Omental fat pad (tissue), 4 donors: ENCODE results near the gene AQP4. TPM values are rescaled to one million over a fixed set of nuclear protein-coding genes. Genes with fewer than 3 reads are reported as not detected.

Experiments
- ATAC-seq: fragments of 150-250 bp; one replicate; pipeline ENCODE4 v1.9.1; 2016; ENCODE audit warnings: mild to moderate bottlenecking, moderate library complexity; ENCODE audit not compliant: low FRiP score
- DNase-seq: peaks from one replicate; pipeline ENCODE4 v3.0.0-alpha.2; 2019; ENCODE audit warnings: low spot score
- CTCF ChIP-seq, 3 donors: fragments of 450-650 bp; IDR thresholded peaks; one replicate each; pipeline ENCODE4 v1.5.1; 2016 to 2017; ENCODE audit warnings: antibody characterized with exemption in 3 of 3, mild to moderate bottlenecking in 3 of 3, moderate library complexity in 2 of 3
- total RNA-seq, 4 donors: library from RNA; depleted of rRNA; stranded (reverse); fragments of >200 nt; gene quantifications; one replicate each; pipeline ENCODE4 v1.1.0, GENCODE V29; 2016

The AQP4 gene
- total RNA-seq, result not detected

- ATAC-seq (no peak), DNase-seq (no peak)
- TF ChIP-seq CTCF (IDR thresholded peaks at IDR 0.05), result no peak
Observed at GRCh38 chr18:26865557-26865956, at the start of gene AQP4. AQP4 (minus strand) TSS chr18:26865707; CDS start chr18:26865689, 18 bp downstream.

- ATAC-seq, result no peak
- TF ChIP-seq CTCF (IDR thresholded peaks at IDR 0.05), result no peak
- no peak for DNase-seq
Observed at GRCh38 chr18:26911840-26912239, 46.3 kb upstream of the AQP4 start.

GRCh38 chr18:26909599-26910290, 44.2 kb upstream of the AQP4 start:
- ATAC-seq (no peak), DNase-seq (no peak)
- no peak for TF ChIP-seq CTCF (IDR thresholded peaks at IDR 0.05)

- TF ChIP-seq CTCF (IDR thresholded peaks at IDR 0.05), result no peak
- DNase-seq, result no peak
- ATAC-seq, result no peak
Observed at GRCh38 chr18:26908906-26909305, 43.4 kb upstream of the AQP4 start.

- no peak for ATAC-seq
- no peak for DNase-seq
- TF ChIP-seq CTCF (IDR thresholded peaks at IDR 0.05), result no peak
Observed at GRCh38 chr18:26902291-26902690, 36.8 kb upstream of the AQP4 start.

- TF ChIP-seq CTCF (IDR thresholded peaks at IDR 0.05), result no peak
- ATAC-seq, result no peak
- no peak for DNase-seq
Observed at GRCh38 chr18:26901020-26901419, 35.5 kb upstream of the AQP4 start.

- TF ChIP-seq CTCF (IDR thresholded peaks at IDR 0.05), result no peak
- no peak for ATAC-seq
- DNase-seq, result no peak
Observed at GRCh38 chr18:26894426-26894825, 28.9 kb upstream of the AQP4 start.
